Kasumi-1 (cell line): ENCODE data around the gene KLHDC2.
"Not testable (repeated sequence)": the region's sequence is repeated elsewhere in the genome, so short reads cannot be mapped to it uniquely, and the experiment has no call there.

Source experiments
- DNase-seq, 2 experiments: peaks; one replicate each; lab custom pipeline; 2025; lab: John Stamatoyannopoulos, UW

KLHDC2 gene

DNA sequence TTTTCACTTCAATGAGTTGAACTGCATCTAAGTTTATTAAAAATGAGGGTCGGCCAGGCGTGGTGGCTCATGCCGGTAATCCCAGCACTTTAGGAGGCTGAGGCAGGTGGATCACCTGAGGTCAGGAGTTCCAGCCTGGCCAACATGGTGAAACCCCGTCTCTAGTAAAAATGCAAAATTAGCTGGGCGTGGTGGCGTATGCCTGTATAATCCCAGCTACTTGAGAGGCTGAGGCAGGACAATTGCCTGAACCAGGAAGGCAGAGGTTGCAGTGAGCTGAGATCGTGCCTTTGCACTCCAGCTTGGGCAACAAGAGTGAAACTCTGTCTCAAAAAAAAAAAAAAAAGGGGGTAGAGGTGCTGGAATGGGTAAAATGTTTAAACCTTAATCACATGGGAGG, 13.1 kb downstream of the KLHDC2 start:
- DNase-seq = not testable (repeated sequence)

DNA sequence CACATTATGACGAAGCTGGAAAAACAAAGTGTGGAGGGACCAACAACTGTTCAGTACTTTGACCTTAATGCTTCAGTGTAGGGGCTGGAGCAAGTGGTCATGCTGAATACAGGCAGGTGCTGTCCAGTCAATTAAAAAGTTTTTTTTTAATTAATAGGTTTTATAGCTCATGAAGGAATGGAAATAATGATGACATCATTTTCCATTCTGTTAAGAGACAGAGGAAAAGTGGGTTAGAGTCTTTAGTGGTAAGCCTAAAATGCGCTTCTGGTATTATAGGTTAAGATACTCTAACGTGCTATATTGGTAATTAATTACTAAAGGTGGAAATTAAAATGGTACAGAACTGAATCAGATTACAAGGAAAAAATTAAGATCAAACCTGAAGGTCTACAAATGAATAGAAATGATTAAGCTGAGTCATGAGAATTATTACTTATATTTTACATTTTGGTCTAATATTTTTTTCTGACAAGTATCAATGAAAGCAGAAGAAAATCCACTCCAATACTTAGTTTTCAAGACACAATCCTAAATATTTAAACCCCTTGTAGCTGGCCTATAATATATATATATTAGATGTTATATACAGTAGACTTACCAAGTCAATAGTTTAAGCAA, 15.6 kb downstream of the KLHDC2 start:
- DNase-seq = no peak

DNA sequence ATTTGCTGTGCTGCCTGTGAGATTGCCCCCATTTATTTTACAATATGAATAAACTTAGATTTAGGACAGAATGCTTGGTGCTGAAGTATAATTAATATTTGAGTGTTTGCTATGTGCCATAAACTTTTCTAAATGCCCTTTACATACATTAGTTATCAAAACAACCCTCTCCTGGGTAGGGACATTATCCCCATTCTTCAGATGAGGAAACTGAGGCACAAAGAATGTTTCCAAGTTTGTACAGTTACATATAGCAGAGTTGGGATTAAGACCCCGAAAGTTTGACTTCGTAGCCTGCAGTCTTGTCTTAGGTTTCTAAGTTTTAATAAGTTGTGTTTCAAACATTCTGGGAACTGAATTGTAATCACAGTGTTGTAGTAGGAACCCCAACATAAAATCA, 18.4 kb downstream of the KLHDC2 start:
- no peak for DNase-seq

DNA sequence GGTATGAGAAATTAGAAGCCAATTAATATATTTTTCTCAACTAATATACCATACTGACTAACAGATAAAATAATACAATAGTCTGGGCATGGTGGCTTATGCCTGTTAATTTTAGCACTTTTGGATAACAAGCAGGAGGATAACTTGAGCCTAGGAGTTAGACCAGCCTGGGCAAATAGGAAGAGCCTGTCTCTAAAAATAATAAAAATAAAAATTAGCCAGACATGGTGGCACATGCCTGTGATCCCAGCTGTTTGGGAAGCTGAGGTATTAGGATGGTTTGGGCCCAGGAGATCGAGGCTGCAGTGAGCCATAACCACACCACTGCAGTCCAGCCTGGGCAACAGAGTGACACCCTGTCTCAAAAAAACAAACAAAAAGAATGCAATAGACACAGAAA, 24.7 kb downstream of the KLHDC2 start:
- no peak for DNase-seq

DNA sequence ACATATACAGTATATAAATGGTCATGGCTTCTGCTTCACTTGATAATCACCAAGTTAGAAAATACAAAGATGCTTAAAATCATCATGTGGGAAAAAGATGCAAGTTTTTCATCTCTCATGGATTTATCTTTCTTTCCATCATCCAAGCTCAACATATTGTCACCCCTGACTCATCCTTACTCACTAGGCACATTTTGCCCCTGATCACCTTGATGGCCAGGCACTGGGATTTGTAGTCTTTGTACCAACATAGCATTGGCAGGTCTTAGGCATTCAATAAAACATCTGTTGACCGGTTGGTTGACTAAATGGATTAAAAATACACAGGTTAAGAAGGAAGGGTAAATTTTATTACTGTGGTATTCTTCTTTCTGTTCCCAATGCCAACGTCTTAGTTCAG, 28.1 kb downstream of the KLHDC2 start:
- DNase-seq = no peak

DNA sequence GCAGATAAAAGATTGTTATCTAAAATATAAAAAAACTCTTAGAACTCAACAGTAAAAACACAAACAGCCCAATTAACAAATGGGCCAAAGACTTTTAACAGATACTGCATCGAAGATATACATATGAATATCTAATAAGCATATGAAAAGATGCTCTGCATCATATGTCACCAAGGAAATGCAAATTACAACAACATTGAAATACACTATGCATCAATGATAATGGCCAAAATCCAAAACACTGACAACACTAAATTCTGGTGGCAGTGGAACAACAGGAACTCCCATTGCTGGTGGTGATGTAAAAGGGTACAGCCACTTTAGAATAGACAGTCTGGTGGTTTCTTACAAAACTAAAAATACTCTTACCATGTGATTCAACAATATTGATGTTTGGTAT, 40.8 kb downstream of the KLHDC2 start:
- no peak for DNase-seq

DNA sequence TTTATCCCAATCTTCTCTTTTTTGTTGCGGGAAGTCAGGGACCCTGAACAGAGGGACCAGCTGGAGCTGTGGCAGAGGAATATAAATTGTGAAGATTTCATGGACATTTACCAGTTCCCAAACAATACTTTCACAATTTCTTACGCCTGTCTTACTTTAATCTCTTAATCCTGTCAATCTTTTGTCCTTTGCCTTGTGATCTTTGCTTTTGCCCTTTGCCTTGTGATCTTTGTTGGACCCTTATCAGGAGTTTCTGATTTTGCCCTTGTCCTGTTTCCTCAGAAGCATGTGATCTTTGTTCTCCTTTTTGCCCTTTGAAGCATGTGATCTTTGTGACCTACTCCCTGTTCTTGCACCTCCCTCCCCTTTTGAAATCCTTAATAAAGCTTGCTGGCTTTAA, 48.2 kb downstream of the KLHDC2 start:
- not testable (repeated sequence) for DNase-seq

DNA sequence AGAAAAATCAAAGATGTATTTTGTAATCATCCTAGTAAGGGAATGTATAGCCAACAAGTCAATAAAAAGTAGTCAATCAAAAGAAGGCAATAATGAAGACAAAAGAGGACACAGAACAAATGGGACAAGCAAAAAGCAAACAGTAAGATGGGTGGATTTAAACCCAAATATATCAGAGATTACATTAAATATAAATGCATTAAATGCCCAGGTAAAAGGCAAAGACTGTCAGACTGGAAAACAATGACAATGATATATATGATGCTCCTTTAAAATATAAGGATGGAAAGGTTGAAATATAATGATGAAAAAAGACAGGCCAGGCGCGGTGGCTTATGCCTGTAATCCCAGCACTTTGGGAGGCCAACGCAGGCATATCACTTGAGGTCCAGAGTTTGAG, 48.9 kb downstream of the KLHDC2 start:
- DNase-seq = no peak

DNA sequence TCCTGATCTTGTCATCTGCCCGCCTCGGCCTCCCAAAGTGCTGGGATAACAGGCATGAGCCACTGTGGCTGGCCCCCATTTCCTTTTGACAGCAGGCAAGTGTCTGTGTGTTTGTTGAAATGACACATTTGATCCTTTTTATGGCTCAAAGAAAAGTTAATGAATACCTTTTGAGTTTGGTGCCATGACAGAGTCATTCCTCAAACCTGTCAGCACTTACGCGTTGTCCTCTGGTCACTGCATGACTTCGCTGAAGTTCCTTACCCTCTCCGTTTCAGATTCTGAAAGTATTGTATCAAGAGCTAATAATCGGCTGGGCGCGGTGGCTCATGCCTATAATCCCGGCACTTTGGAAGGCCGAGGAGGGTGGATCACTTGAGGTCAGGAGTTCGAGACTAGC, 52.2 kb downstream of the KLHDC2 start:
- no peak for DNase-seq

DNA sequence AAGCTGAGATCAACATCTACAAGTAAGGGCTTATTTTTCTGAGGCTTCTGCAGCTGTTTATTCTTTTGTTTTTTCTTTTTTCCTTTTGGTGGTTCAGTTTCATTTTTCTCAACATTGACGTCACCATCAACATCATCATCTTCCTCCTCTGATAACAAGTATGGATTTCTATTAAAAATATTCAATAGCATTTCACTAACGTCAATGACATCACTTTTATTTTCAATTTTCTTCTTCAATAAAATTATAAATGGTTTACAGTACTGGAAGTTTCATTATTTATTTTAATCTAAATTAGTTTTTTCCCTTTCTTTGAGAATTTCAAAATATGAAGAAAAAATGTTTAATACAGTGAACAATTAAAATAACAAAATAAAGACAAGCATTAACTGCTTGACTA, 60.7 kb downstream of the KLHDC2 start:
- DNase-seq = no peak
